DMS 273 (cell line): ENCODE data around the gene LRSAM1.

Source experiments
- DNase-seq: peaks from one replicate; lab custom pipeline; 2025; ENCODE audit not compliant: unreplicated experiment; lab: John Stamatoyannopoulos, UW

LRSAM1 gene

DNA sequence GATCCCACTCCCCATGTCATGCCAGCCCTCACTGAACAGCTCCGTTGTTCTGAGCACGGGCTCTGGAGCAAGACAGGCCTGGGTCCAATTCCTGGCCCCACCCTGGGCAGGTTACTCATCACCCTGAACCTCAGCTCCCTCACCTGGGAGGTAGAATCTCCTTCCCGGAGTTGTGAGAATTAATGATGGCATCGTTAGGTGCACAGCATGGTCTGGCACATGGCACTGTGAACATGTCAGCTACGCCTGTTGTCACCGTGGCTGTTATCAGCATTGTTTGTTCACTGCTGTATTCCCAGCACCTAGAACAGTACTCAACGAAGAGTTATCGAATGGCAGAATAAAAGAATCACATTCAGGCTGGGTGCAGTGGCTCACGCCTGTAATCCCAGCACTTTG is 43.0 kb downstream of the LRSAM1 start:
- DNase-seq = no peak

GRCh38 chr9:127495884-127496555 is 44.7 kb downstream of the LRSAM1 start:
- DNase-seq = peak; percentile 50

GRCh38 chr9:127496974-127497373 is 45.7 kb downstream of the LRSAM1 start:
- no peak for DNase-seq

DNA sequence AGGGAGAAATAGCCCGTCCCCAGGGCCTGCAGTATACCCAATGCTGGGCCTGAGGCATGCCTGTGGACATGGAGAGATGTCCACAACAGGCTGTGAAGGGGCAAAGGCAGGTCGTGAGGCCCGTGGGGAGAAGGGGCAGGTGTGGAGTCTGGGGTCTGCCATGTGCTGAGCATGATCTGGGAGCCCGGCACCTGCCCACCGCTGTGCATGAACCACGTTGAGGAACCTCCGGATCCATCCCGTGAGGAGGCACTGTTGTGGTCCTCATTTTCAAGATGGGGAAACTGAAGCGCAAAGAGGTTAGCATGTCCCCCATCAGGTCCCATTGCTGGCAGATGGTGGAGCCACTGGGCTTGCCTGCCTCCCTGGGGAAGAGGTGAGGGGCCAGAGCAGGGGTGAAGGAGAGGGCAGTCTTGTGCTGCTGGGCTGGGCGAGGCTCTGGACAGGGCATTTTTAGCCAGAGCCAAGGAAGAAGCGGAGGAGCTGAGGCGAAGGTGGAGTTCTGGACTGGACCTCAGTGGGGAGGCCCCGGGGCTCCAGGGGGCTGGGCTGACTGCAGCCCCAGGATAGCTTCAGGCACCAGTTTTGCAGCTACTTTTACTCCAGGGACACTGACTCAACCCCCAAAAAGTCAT is 46.5 kb downstream of the LRSAM1 start:
- no peak for DNase-seq

GRCh38 chr9:127498298-127498697 is 47.0 kb downstream of the LRSAM1 start:
- no peak for DNase-seq

- peak; percentile 30 for DNase-seq
Measured at GRCh38 chr9:127500399-127500798, 49.1 kb downstream of the LRSAM1 start.

DNA sequence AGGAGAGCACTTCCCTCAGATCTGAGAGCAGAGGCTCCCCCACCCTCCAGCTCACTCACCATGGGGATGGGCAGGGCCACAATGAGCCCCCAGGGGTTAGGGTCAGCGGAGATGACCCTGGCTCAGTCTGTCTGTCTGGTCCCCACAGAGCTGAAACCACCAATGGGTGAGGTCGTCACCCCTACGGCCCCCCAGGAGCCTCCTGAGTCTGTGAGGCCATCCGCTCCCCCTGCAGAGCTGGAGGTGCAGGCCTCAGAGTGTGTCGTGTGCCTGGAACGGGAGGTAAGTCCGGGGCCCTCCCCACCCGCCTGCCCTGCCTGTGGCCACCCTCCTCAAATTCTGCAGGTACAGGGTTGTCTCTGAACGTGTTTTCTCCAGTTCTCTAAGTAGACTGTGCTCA is 49.6 kb downstream of the LRSAM1 start:
- no peak for DNase-seq

- DNase-seq = no peak
Measured at GRCh38 chr9:127501821-127502343, 50.6 kb downstream of the LRSAM1 start.

DNA sequence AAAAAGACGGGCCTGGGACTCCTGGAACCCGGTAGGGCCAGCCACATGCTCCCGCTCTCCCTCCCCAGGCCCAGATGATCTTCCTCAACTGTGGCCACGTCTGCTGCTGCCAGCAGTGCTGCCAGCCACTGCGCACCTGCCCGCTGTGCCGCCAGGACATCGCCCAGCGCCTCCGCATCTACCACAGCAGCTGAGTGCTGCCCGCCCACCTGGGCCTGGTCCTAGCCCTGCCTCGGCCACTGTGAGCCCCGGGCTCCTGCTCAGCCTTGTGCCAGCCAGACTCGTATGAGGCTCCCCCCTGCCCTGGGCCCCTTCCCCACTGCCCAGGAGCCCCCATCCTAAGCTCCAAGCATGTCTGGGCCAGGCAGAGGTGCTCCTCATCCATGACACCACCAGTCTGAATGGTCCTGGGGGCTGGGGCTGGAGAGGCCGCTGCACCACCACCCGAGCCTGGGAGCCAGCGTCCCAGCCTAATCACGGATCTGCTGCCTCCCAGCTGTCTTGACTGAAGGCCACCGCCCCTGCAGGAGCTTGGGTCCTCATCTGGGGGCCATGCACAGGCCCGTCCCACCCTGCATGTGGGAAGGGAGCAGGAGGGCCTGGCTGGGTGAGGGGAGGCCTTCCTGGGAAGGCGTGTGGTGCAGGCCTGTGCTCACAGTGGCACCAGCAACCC is 51.5 kb downstream of the LRSAM1 start:
- no peak for DNase-seq

DNA sequence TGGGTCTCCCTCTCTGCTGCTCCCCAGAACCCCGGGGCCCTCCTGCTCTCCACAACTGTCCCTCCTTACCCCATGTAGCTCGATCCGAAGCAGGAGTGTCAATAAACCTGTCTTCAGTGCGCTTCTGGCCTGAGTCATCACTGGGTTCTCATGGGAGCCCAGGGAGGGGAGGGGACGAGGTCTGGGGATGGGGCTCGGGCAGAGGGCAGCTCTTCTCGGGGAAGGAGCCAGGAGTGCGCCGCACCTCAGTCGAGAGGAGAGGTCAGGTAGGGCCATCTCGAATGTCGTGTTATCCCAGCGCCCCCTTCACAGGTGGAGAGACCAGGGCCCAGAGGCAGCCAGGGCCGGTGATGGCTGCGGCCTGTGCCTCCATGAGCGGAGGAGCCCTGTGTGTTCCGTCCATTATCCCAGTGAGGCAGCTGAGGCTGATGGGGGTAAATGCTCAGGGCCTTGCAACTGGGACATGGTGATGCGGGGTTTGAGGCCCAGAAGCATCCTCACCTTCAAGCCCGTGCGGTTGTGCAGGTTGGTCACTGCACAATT is 52.1 kb downstream of the LRSAM1 start:
- DNase-seq = no peak

DNA sequence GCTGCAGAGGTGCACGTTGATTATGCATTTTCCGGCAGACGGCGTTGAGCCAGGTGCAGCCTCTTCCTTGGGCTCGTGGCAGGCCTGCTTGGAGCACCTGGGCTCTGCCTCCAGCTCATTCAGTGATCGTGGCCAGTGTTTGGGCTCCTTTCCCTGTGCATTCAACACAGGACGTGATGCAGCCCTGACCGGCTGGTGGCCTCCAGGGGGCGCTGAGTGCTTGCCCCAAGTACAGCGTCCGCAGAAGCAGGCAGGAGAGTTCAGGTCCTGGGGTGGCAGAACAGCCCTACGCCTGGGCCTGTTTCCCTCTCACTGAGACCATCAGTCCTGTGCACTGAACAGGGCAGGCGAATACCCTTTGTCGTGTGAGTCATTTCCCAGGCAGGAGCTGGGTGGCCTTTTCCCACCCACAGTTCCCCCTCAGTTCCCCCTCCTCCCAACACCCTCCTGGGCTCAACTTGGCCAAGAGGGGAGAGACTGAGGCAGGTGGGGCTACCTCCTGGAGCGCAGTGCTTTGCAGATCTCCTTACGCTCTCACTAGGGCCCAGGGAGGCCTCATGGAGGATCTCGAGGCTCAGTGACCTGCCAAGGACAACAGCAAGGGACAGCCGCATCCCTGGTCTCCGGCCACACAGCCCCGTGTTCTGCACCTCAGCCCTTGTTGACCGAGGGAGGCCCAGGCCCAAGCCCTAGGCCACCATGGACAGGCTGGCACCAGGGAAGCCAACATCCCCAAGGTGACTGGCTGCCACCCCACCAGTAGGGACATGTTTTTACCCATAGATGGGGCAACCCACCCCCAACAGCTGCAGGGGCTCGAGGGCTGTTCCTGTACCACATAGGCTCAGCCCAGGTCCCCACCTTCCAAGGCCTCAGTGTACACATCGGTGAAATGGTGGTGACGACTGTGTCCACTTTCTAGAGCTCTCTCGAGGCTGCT is 52.9 kb downstream of the LRSAM1 start:
- peak; percentile 88 for DNase-seq

DNA sequence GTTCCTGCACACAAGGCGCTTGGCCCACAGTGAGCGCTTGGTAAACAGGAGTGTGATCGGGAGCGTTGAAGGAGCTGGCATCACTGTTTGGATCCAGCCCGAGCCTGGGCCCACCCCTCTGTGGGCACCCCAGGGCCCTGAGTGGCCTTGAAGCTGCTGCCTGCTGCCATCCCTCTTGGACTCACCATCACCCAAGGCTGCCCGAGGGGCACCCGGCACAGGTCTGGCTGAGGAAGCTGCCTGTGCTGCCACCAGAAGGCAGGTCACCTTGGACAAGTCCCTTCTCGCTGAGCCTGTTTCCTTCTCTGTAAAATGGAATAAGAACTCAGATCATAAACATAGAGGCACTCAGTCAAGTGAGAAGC is 53.6 kb downstream of the LRSAM1 start:
- DNase-seq = no peak

GRCh38 chr9:127505396-127506116 is 54.2 kb downstream of the LRSAM1 start:
- DNase-seq = peak; percentile 77

DNA sequence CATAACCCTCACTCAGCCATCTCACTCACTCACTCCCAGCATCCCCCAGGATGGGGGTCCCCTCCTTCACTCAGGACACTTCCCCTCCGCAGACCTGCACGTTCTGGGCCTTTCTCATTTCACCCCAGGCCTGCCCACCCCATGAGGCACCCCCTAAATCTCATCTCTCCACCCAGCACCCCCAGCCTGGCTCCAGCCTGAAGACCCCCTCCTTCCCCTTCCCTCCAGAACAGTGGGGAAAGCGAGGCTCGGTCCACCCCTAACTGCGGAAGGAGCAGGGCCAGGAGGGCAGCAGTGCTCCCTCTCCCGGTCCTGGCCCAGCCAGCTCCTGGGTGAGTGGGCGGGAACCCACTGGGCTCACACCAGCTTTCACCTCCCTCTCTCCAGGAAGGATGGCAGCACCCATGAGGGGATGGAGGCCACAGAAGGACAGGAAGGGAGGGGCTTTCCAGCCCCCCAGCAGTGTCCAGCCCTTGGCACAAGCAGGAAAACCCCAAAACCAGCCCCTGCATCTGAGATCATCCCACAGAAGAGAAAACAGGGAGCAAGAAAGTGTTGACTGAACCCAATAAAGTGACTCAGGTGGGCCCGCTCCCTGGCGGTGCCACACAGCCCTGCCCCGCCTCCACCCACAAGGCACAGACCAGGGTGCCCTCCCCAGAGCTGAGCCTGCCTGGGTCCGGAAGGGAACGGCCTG is 55.0 kb downstream of the LRSAM1 start:
- DNase-seq = no peak

DNA sequence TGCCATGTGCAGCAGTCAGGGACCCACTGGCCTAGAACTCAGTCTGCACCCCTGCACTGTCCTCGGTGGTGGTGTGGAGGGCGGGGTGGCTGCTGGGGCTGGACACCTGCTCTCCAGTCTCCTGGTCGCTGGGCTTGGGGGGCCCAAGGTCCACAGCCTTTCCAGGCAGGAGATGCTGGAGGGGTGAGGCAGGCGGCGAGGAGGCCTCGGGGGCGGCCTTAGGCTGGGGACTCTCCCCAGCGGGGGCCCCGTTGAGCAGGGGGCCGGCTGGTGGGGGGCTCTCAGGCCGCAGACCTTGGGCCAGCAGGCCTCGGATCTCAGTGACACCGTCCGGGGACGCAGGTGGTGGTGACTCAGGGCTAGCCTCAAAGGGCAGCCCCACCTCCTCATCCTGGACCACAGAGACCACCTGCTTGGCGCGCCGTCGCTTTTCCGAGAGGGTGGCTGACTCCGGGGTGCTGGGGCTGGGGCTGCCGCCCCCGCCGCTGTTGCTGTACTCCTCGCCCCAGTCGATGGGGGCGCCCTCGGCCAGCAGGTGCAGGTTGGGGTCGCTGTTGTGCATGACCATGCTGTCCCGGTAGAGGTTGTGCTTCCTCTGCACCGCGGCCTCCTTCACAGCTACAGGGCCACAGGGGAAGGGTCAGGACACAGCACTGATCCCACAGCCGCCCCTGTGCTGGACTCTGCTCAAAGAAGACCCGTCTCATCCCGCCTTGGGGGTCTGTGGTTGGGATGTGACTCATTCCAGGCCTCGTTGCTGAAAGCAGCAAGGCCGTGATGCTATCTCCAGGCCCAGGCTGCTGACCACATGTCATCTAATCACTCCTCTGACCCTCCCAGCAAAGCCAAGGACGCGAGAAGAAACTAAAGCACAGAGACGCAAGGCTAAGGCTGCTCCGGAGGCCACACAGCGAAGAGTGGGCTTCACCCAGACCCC is 55.8 kb downstream of the LRSAM1 start:
- DNase-seq = no peak

DNA sequence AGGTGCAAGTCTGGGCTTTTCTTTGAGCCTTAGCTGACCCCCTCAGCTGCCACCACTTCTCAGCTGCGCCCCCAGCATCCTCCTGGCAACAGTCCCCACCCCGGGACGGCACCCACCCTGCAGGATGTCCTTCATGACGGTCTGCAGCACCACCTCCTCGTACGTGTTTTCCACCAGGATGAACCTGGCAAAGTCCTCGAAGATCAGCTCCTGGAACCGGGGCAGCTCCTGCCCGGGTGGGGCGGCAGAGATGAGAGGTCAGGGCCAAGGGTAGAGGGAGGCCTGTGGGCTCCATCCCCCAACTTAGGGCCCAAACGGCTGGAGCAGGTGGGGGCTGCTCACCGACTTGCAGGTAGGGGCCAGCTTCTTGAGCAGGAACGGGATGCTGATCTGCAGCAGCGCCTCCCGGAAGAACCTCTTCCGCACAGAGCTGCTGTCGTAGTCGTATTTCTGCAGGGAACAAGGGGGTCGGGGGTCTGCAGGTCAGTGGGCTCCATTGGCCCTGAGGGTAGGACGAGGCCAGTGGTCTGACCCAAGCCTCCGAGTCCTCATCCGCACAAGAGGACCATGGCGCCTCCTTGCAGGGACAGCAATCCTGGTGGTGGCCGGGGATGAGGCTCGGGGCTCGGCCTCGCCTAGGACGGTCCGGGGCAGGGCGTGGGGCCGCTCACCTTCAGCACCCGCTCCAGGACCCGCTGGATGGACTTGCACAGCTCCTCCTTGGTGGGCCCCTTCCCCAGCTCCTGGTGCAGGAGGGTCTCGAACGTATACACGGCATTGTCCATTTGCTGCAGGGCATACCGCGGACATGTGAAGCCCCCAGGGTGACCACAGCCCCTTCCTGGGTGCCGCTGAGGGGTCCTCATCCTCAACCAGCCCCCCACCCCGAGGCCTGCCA is 56.7 kb downstream of the LRSAM1 start:
- DNase-seq = no peak

DNA sequence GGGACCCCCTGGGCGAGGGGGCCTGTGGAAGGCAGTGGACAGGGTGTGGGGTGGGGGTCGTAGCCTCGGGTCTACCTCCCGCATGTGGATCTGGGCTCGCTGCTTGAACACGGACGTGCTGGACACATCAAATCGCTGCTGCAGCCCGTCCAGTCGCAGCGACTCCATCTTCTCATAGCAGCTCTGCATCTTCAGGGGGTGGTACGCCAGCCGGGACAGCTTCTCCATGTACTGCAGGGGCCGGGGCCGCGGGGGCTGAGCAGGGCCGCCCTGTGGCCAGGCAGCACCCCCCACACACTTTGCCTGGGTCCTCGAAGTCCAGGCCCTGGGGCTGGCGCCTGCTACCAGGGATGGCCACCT is 57.6 kb downstream of the LRSAM1 start:
- no peak for DNase-seq
